IPS DF 6.9 (cell line): ENCODE data around the gene ASB17.
"Not testable (repeated sequence)": the region's sequence is repeated elsewhere in the genome, so short reads cannot be mapped to it uniquely, and the experiment has no call there.

Experiments
- DNase-seq: peaks from one replicate; pipeline ENCODE4 v3.0.0-alpha.2; 2013; ENCODE audit warnings: low read depth, low spot score
- H3K27ac ChIP-seq: one replicate; pipeline ENCODE4 v1.5.1; 2013; ENCODE audit warnings: low read length, control low read depth
- H3K27me3 ChIP-seq: 2 replicates; pipeline ENCODE4 v1.6.1; 2013; ENCODE audit warnings: mild to moderate bottlenecking, low read length; ENCODE audit not compliant: control insufficient read depth, insufficient read depth
- H3K36me3 ChIP-seq: 2 replicates; pipeline ENCODE4 v1.6.1; 2013; ENCODE audit warnings: low read length; ENCODE audit not compliant: control insufficient read depth, insufficient read depth
- H3K4me1 ChIP-seq: 2 replicates; pipeline ENCODE4 v1.6.1; 2013; ENCODE audit warnings: low read length; ENCODE audit not compliant: control insufficient read depth, insufficient read depth
- H3K4me3 ChIP-seq: 2 replicates; pipeline ENCODE4 v1.5.1; 2013; ENCODE audit warnings: mild to moderate bottlenecking, low read length
- H3K9me3 ChIP-seq: 2 replicates; pipeline ENCODE4 v1.6.1; 2013; ENCODE audit warnings: low read length, inconsistent platforms; ENCODE audit not compliant: control insufficient read depth, insufficient read depth
- WGBS: extraction: QIAGEN DNeasy Blood & Tissue Kit; methylation state at CpG from one replicate; pipeline ENCODE4 v1.1.7; 2013; ENCODE audit warnings: mixed read lengths, missing lambda C conversion rate; ENCODE audit not compliant: insufficient read length, insufficient coverage; 5-methylcytosine and 5-hydroxymethylcytosine counted together

Gene ASB17, protein sequence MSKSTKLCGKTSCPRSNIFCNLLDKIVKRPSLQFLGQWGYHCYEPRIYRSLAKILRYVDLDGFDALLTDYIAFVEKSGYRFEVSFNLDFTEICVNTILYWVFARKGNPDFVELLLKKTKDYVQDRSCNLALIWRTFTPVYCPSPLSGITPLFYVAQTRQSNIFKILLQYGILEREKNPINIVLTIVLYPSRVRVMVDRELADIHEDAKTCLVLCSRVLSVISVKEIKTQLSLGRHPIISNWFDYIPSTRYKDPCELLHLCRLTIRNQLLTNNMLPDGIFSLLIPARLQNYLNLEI

DNA sequence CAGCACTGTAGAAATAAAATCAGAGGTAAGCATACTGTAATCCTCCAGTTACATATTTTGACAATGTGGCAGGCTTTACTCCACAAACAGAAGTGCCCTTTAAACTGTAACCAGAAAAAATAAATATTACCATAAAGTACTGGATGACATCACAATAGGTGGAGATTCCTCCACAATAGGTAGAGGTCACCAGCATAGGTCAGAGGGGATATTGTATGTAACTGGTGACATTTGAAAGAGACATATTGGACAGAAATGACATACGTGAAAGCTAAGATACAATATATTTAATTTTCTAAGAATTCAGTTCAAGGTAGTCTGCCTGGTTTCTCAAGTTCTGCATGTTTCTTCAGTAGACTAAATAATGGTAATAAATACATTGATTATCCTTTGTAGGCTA, at the start of gene ASB17:
Gene ASB17 (minus strand): TSS at position 101 of the 400 bp plus-strand sequence. CDS start 113 bp downstream, outside the sequence.
- H3K4me1 ChIP-seq, result no peaks in the 10 kb centered on the region
- H3K36me3 ChIP-seq, result no peaks in the 10 kb centered on the region
- no peak for DNase-seq
- H3K27me3 ChIP-seq, result no peaks in the 10 kb centered on the region
- no CpG with 5 or more reads among the region's 1 CpG for WGBS
- H3K27ac ChIP-seq, result no peak within 1 kb of the TSS
- no peak within 1 kb of the TSS for H3K4me3 ChIP-seq
- no peaks in the 10 kb centered on the region for H3K9me3 ChIP-seq

DNA sequence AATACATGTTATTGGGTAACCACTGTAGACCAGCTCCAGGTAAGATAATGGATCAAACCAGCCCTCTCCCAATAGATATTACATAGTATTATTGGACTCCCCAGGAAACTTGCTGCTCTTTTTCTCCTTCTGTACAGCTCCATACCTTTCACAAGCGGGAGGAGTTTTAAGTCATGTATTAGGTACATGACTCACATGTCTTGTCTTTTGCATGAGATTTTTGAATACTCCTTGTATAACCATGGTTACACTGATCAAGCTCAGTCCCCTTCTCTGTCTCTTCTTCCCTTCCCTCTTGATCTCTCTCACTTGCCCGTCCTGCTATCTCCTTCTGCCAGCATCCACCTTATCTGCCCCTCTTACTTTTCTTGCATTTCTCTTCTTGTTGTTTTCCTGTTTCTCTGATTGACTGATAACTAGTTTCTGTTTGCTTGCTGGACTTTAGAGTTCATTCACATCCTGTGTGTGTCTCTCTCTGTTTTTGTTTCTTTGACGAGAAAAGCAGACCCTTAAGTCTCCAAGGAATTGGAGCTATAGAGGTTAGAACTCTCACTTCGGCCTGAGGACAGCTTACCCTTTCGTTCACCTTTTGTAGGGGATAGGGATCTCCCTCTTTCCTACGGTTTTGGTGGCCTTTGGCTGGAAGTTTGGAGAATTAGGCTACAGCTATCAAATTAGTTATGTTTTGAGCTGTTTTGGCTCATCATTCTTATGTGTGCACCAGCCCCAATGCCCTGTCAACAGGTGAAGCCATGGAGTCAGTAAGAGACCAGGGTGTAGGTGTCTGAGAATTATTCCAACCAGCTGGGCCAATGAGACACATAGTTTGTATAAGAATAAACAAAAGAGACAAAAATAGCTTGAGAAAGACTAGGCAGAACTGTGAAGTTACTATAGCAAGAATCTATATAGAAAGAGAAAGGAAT, 49.0 kb upstream of the ASB17 start:
- DNase-seq, result no peak
- Histone ChIP-seq H3K9me3 (no peaks in the 10 kb centered on the region), H3K36me3 (no peaks in the 10 kb centered on the region), H3K4me1 (no peaks in the 10 kb centered on the region; the same call in 1 of the 2 replicates), H3K4me3 (no peak overlapping the region), H3K27me3 (no peaks in the 10 kb centered on the region), H3K27ac (no peak overlapping the region)
- WGBS, result no CpG with 5 or more reads among the region's 6 CpGs

DNA sequence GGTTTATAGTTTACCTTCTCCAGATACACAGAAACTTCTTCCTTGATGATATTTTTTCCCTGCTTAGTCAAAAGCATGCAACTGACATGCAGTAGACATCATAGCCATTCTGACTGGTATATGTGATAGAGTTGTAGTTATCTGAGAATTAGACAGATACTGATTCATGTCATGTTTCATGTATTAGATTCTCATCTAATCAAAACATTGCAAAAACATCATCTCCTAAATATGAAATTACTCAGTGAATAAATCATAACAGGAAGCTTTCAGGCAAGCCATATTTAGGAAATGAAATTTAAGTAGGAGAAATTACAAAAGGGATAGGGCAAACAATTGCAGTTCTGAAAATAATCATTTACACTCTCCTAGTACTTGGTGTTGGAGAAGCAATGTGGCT, 38.4 kb upstream of the ASB17 start:
- no peak for DNase-seq
- Histone ChIP-seq H3K4me1 (no peaks in the 10 kb centered on the region), H3K4me3 (no peak overlapping the region)

DNA sequence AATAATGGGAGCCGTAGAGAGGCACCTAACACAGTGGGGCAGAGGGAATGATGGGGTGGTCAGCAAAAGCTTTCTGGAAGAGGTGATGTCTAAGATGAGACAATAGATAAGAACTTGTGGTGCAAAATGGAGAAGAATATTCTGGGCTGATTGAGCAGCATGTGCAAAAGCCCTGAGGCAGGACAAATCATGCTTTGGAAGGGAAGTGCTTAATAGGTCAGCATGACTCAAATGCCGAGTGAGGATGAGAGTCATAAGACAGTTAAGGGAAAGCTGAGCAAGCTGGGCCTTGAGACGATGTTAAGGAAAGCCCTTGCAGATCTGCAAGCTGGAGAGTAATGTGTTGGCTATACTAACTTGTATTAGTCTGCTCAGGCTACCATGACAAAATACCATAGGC, 37.3 kb upstream of the ASB17 start:
- Histone ChIP-seq H3K36me3 (no peaks in the 10 kb centered on the region), H3K4me1 (no peaks in the 10 kb centered on the region), H3K9me3 (no peaks in the 10 kb centered on the region), H3K27ac (no peak overlapping the region), H3K4me3 (no peak overlapping the region), H3K27me3 (no peaks in the 10 kb centered on the region)
- no peak for DNase-seq
- no CpG with 5 or more reads among the region's 3 CpGs for WGBS

More for the DNA sequence above, 38.4 kb upstream of the ASB17 start:
- no peaks in the 10 kb centered on the region for H3K27me3 ChIP-seq
- no peaks in the 10 kb centered on the region for H3K9me3 ChIP-seq
- no peaks in the 10 kb centered on the region for H3K36me3 ChIP-seq
- H3K27ac ChIP-seq, result no peak overlapping the region

DNA sequence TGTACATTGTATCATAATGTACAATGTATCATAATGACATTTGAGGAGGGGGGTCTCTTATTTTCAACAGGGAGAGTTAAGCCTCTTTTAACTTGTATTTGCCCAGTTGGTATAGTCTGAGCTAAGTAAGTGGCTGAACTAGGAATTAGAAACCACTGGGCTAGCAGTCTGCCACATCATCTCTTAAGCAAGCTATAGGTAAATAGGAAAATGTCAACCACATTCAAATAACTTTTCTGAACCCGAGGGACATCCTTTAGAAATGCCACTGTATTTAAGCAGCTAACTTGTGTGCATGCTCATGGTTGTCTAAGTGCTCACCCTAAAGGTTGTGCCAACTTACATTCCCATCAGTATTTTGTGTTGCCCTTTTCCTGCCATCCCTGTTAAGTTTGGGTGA, 35.5 kb upstream of the ASB17 start:
- no CpG with 5 or more reads among the region's 1 CpG for WGBS
- Histone ChIP-seq H3K27ac (no peak overlapping the region), H3K9me3 (no peaks in the 10 kb centered on the region), H3K4me1 (no peaks in the 10 kb centered on the region), H3K27me3 (no peaks in the 10 kb centered on the region), H3K36me3 (no peaks in the 10 kb centered on the region), H3K4me3 (no peak overlapping the region)
- no peak for DNase-seq

DNA sequence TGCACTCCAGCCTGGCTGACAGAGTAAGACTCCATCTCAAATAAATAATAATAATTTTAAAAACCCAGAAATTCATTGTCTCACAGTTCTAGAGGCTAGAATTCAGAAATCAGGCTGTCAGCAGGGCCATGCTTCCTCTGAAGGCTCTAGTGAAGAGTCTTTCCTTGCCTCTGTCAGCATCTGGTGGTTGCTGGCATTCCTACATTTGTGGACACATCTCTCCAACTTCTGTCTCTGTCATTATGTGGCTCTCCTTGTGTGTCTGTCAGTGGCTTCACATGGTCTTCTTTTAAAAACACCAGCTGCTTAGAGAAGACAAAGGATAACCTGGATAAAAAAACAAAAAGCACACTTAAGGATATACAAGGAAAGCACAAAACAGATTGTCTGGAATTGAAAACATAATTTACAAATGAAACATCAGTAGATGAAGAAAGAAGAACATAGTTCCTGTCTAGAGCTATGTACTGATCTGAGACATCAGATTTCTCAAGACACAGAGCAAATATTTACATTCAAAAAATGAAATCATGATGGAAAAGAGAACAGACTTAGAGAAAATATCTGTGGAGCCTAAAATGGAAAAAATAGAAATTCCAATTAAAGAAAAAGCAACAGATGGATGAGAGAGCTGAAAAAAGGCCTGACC, 32.7 kb upstream of the ASB17 start:
- Histone ChIP-seq H3K4me3 (no peak overlapping the region), H3K36me3 (no peaks in the 10 kb centered on the region)

DNA sequence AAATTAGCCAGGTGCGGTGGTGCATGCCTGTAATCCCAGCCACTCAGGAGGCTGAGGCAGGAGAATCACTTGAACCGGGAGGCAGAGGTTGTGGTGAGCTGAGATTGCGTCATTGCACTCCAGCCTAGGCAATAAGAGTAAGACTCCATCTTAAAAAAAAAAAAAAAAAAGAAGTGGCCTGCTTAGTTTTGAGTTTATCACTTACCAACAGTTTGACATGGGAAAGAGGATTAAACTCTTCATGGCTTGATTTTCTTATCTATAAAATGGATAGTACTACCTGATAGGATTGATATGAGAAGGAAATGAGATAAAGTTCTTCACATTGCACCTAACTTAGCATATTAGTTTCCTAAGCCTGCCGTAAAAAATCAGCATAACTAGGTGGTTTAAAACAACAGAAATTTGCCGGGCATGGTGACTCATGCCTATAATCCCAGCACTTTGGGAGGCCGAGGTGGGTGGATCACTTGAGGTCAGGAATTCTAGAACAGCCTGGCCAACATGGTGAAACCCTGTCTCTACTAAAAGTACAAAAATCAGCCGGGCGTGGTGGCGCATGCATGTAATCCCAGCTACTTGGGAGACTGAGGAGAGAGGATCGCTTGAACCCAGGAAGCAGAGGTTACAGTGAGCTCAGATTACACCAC, 32.0 kb upstream of the ASB17 start:
- WGBS, result no CpG with 5 or more reads among the region's 10 CpGs
- not testable (repeated sequence) for DNase-seq, H3K27ac ChIP-seq

More for the DNA sequence above, 32.7 kb upstream of the ASB17 start:
- no peak for DNase-seq
- Histone ChIP-seq H3K9me3 (no peaks in the 10 kb centered on the region), H3K27me3 (no peaks in the 10 kb centered on the region), H3K27ac (no peak overlapping the region), H3K4me1 (no peaks in the 10 kb centered on the region)

DNA sequence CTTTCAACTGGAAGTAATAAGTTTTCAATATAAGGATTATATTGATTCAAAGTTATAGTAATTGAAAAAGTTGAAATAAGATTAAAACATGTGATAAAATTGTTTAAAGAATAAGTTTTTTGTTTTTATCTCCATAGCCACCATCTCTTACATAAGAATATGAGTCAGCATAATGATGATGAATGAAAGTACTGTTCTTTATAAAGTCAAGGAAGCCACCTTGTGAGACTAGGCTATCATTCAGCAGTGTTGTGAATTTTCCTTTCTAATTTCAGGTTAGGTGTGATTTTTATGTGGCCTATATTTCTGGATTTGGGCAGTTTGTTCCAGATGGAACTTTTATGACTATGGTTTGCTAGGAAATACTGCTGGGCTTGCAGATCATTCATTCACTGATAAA, 22.4 kb upstream of the ASB17 start:
- no peak for DNase-seq
- Histone ChIP-seq H3K9me3 (no peaks in the 10 kb centered on the region), H3K4me3 (no peak overlapping the region), H3K36me3 (no peaks in the 10 kb centered on the region), H3K4me1 (no peaks in the 10 kb centered on the region), H3K27ac (no peak overlapping the region), H3K27me3 (no peaks in the 10 kb centered on the region)

More for the DNA sequence above, 32.0 kb upstream of the ASB17 start:
- H3K27me3 ChIP-seq, H3K4me3 ChIP-seq, H3K36me3 ChIP-seq, H3K4me1 ChIP-seq, H3K9me3 ChIP-seq: not testable (repeated sequence)

DNA sequence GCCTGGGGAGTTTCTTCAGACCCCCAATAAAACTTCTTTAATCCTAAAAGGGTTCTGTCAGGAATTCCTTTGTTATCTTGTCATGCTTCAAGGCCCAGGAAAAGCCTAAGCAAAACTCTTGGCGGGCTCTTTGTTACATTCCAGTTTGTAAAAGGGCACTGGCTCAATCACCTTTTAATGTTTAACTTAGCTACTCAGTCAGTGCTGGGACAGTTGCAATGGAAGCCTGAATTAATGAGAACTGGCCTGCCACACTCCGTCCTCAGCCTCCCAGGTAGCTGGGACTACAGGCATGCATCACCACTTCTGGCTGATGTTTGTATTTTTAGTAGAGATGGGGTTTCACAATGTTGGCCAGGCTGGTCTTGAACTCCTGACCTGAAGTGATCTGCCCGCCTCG, 21.3 kb upstream of the ASB17 start:
- no CpG with 5 or more reads among the region's 4 CpGs for WGBS
- Histone ChIP-seq H3K4me1 (no peaks in the 10 kb centered on the region), H3K27ac (no peak overlapping the region), H3K27me3 (no peaks in the 10 kb centered on the region), H3K9me3 (no peaks in the 10 kb centered on the region), H3K36me3 (no peaks in the 10 kb centered on the region), H3K4me3 (no peak overlapping the region)
- no peak for DNase-seq

DNA sequence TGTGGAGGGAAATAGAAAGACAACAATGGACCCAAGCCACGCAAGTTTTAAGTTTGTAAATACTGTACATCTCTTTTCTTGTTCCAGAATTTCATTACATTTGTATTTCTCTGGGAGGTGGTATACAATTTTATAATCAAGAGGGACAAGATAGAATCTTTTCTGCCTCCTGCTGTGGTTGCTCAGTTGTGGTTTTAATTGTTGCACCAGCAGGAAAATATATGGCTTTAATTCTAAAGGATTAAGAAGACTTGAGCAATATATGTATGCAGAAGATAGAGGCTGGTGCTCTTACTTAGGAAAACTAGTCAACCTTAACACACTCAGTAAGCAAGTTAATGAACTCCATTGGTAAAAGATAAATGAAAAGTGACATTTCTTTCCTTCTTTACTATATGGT, 19.8 kb upstream of the ASB17 start:
- WGBS, result no CpG with 5 or more reads among the region's 1 CpG
- no peak overlapping the region for H3K4me3 ChIP-seq
- no peaks in the 10 kb centered on the region for H3K36me3 ChIP-seq
- no peaks in the 10 kb centered on the region for H3K4me1 ChIP-seq
- H3K9me3 ChIP-seq, result no peaks in the 10 kb centered on the region
- no peak for DNase-seq
- H3K27ac ChIP-seq, result no peak overlapping the region
- H3K27me3 ChIP-seq, result no peaks in the 10 kb centered on the region
